GM21737 (cell line): ENCODE results near the gene PRKD2.

Experiments used
- ATAC-seq: cut with Tn5 transposase; IDR thresholded peaks from one replicate; pipeline ENCODE4 v1.9.1; 2021; ENCODE audit warnings: mild to moderate bottlenecking, moderate library complexity; ENCODE audit not compliant: unreplicated experiment

The PRKD2 gene

DNA sequence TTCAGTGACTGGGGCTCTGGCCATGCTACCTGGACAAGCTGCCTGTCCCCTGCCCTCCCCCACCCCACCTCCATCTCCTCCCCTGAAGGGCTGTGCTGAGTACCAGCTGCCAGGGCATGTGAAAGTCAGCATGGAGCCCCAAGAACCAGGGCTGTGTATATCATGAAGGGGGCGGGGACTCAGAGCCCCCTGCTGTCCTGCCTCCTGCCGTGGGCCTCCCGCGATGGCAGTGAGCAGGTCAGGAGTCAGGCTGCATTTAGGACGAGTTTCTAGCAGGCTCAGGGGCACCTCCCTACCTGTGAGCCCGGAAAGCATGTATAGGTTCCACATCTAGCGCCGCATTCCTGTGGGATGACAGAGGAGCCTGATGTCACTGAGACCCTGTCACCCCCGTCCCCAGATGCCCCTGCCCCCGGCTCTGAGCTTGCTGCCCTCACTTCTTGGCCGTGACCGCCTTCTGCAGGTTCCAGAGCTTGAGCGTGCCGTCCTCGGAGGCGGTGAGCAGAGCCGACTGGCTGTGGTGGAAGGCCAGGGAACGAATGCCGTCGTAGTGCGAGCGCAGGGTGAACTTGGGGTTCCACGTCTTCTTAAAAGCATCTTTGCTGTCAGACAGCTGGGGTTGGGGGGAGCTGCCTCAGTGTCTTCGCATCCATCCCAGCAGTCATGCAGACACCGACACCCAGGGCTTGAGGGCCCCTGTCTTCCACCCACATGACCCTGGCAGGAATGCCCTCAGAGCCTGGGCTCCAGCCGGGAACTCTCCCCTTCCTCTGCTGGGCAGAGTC lies 8.3 kb upstream of the PRKD2 start:
- ATAC-seq, result no peak

GRCh38 chr19:46724468-46724867 lies 7.6 kb upstream of the PRKD2 start:
- ATAC-seq, result no peak

DNA sequence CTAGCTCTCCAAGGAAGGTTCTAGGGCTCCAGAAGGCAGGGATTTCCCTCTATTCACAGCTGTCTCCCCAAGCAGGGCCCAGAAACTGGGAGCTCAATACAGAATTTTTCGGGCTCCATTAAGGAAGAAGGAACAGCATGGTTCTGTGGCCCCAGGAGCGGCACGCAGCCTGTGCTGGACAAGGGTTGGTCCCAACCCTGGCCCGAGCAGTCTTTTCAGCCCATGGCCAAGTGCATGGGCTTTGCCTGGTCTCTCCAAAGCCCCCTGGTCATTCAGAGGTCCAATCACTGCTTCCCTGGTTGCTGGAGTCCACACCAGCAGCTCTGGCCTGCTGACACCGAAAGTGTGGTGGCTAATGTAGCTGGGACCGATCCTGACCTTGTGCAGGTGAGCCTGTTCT lies 6.6 kb upstream of the PRKD2 start:
- ATAC-seq, result no peak

GRCh38 chr19:46723023-46723461 lies 6.1 kb upstream of the PRKD2 start:
- no peak for ATAC-seq

- ATAC-seq, result no peak
Measured at GRCh38 chr19:46722421-46723022, 5.6 kb upstream of the PRKD2 start.

GRCh38 chr19:46722004-46722380 lies 5.1 kb upstream of the PRKD2 start:
- ATAC-seq, result no peak

- no peak for ATAC-seq
Measured at GRCh38 chr19:46721269-46722003, 4.5 kb upstream of the PRKD2 start.

- no peak for ATAC-seq
Measured at GRCh38 chr19:46720503-46721239, 3.8 kb upstream of the PRKD2 start.

- ATAC-seq, result no peak
Measured at GRCh38 chr19:46719629-46720502, 3.0 kb upstream of the PRKD2 start.

DNA sequence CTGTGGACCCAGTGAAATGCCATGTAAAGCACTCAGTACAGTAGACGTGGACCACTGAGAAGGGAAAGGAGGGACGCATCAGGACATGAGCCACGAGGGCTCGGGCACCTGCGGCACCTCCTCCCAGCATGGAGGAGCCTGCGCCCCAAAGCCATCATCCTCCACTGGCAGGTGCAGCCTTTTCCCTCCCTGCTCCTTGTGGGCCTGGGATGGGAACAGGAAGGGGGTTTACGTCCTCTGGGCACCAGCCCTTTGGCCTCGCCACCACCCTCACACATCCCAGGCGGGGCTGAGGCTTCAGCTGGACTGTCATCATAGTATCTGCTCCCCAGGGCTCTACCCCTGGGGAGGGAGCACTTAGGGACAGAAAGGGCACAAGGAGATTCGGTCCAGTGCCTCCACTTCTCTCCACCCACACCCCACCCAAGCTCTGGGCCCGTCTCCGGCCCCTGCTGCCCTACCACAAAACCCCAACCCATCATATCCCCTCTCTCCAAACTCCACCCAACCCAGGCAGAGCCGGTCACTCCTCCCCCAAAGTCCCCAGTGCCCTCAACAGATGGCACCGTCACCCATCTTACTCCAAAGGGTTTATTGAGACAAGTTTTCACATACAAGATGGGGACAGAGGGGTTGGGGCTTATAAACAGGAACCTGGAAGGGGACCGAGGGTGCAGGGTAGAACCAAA lies 2.2 kb upstream of the PRKD2 start:
- ATAC-seq, result peak; percentile 35

DNA sequence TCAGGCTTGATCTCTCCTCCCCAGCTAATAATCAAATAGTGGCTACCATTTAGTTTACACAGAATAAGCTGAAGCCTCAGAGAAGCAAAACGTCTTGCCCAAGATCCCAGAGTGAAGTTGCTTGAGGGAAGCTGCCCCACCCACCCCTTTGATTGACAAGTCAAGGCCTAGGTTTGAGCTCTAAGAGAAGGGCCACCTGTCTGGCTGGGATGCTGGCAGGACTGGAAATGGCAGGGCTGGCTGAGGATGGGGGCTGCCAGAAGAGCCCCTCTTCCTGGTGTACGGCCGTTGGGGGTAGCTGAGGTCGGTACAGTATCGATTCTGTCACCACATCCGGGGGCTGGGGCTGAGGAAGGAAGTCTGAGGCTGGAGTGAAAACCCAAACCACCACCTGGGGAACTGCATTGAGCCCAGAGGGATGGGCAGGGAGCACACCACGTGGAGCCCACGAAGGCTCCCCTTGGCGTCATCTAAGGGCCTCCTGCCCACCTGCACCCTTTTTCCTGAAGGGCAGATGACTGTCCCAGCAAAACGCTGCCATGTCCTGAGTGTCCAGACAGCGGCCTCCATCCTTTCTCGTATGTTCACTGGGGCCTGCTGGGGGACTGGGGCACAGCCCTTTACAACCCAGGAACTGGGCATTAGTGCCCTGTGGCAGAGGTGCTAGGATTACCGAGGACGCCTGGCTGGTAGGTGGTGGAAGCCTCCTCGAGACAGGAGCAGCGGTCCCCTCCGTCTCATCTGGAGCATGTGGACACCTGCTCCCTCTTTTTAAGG lies 1.4 kb upstream of the PRKD2 start:
- no peak for ATAC-seq

GRCh38 chr19:46717716-46718143 lies 816 bp upstream of the PRKD2 start:
- ATAC-seq, result no peak

GRCh38 chr19:46716672-46717033 lies 261 bp downstream of the PRKD2 start:
- ATAC-seq, result no peak

- ATAC-seq, result no peak
Measured at GRCh38 chr19:46715975-46716671, 791 bp downstream of the PRKD2 start.

GRCh38 chr19:46715620-46715974 lies 1.3 kb downstream of the PRKD2 start:
- ATAC-seq, result no peak

DNA sequence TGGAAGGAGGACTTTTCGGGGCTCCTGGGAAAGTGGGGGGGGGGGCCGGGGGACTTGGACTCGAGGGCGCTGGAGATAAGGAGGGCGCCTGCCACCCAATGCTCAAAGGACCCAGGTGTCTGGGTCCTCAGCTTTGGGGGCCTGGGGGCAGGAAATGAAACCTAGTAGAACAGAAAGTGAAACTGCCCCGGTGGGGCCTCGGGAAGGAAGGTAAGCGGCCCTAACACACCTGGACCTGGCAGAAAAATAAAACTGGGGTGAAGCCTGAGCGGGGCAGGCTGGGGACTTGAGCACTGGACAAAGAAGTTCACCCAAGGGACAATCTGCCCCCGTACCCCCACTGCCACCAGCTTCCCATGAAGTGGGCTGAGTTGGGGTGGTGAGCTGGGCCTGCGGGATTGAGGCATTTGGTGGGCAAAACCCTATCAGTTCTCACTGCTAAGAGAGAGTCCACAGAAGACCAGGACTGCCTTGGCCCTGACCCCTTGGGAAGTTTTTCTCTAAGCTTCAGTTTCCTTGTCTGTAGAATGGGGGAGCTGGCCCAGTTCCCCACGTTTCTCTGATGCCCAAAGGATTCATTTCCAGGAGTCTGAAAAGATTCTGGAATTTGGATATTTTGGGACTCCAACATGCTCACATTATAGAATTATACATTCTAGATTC lies 2.3 kb downstream of the PRKD2 start:
- no peak for ATAC-seq

- no peak for ATAC-seq
Measured at GRCh38 chr19:46713781-46714443, 3.0 kb downstream of the PRKD2 start.
